ENCODE measurements around the gene MCCC1. TPM values are rescaled to one million over a fixed set of nuclear protein-coding genes. Genes with fewer than 3 reads are reported as not detected.
"Not testable (repeated sequence)": the region's sequence is repeated elsewhere in the genome, so short reads cannot be mapped to it uniquely, and the experiment has no call there.

The MCCC1 gene
- total RNA-seq, 1 donor from 2014 or later = 24.1 TPM

- Mint-ChIP-seq H3K36me3 (ENCODE audit: low read depth) (peaks cover 26% of the 10 kb centered on the region), H3K27me3 (ENCODE audit: low read depth) (no peaks in the 10 kb centered on the region), H3K9me3 (ENCODE audit: low read depth) (peaks cover 14% of the 10 kb centered on the region), H3K27ac (ENCODE audit: unreplicated experiment) (no peak overlapping the region), H3K4me3 (ENCODE audit: unreplicated experiment) (no peak overlapping the region), H3K4me1 (ENCODE audit: low read depth) (peaks cover 9% of the 10 kb centered on the region)
- DNase-seq (ENCODE audit: low spot score) = no peak
- no peak for TF ChIP-seq CTCF (IDR thresholded peaks at IDR 0.05)
These were observed 24.4 kb downstream of the MCCC1 start for GRCh38 chr3:183074881-183075280.

DNA sequence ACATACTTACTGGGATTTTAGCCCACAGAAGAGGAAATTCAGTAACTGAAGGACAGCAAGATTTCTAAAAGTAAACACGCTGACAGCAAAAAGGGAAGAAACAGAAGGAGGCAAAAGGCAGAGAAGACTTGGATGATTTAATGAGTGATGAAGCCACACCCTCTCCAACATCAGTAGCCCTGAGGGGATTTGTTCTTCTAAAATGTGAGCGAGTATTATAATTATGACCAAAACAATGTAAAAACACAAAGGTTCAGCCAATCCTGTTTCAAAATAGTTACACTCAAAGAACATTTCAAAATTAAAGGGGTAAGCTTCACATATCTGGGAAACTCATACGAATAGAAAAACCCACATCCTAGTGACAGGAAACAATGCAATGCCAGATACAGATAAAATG, 25.0 kb downstream of the MCCC1 start:
- Mint-ChIP-seq H3K27ac (ENCODE audit: unreplicated experiment) (no peak overlapping the region), H3K4me3 (ENCODE audit: unreplicated experiment) (no peak overlapping the region)

GRCh38 chr3:183073839-183074238, 25.5 kb downstream of the MCCC1 start:
- Mint-ChIP-seq H3K36me3 (ENCODE audit: low read depth) (peaks cover 19% of the 10 kb centered on the region), H3K4me3 (ENCODE audit: unreplicated experiment) (no peak overlapping the region), H3K4me1 (ENCODE audit: low read depth) (peaks cover 9% of the 10 kb centered on the region), H3K27ac (ENCODE audit: unreplicated experiment) (no peak overlapping the region), H3K9me3 (ENCODE audit: low read depth) (peaks cover 8% of the 10 kb centered on the region), H3K27me3 (ENCODE audit: low read depth) (no peaks in the 10 kb centered on the region)
- TF ChIP-seq CTCF (IDR thresholded peaks at IDR 0.05) = no peak
- no peak for DNase-seq (ENCODE audit: low spot score)

More for the DNA sequence above, 25.0 kb downstream of the MCCC1 start:
- no peaks in the 10 kb centered on the region for H3K27me3 Mint-ChIP-seq (ENCODE audit: low read depth)
- H3K4me1 Mint-ChIP-seq (ENCODE audit: low read depth) = peaks cover 9% of the 10 kb centered on the region
- peaks cover 23% of the 10 kb centered on the region for H3K36me3 Mint-ChIP-seq (ENCODE audit: low read depth)
- no peak for DNase-seq (ENCODE audit: low spot score)
- no peak for TF ChIP-seq CTCF (IDR thresholded peaks at IDR 0.05)
- H3K9me3 Mint-ChIP-seq (ENCODE audit: low read depth) = peaks cover 12% of the 10 kb centered on the region

DNA sequence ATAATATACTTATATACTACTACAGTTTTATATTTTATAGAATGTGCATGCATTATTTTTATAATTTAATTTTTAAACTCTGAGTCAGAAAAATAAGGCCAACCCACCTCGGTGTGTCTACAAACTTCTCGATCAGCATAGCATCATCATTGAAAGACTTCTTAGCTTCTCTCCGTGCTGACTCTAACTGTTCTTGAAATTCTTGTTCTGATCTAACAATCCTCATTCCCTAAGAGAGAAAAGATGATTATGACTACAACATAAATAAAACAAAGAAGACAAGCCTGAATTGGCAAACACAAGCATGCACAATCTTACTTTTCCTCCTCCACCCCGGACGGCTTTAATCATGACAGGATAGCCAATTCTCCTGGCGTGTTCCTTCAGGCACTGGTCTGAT, 28.4 kb downstream of the MCCC1 start:
- peaks cover 9% of the 10 kb centered on the region for H3K4me1 Mint-ChIP-seq (ENCODE audit: low read depth)
- no peak for TF ChIP-seq CTCF (IDR thresholded peaks at IDR 0.05)
- H3K4me3 Mint-ChIP-seq (ENCODE audit: unreplicated experiment) = no peak overlapping the region
- H3K36me3 Mint-ChIP-seq (ENCODE audit: low read depth) = peaks cover 13% of the 10 kb centered on the region
- DNase-seq (ENCODE audit: low spot score) = no peak
- H3K27me3 Mint-ChIP-seq (ENCODE audit: low read depth) = no peaks in the 10 kb centered on the region
- H3K27ac Mint-ChIP-seq (ENCODE audit: unreplicated experiment) = no peak overlapping the region
- peaks cover 4% of the 10 kb centered on the region for H3K9me3 Mint-ChIP-seq (ENCODE audit: low read depth)

GRCh38 chr3:183069086-183069485, 30.2 kb downstream of the MCCC1 start:
- H3K27me3 Mint-ChIP-seq (ENCODE audit: low read depth) = no peaks in the 10 kb centered on the region
- peaks cover 13% of the 10 kb centered on the region for H3K36me3 Mint-ChIP-seq (ENCODE audit: low read depth)
- no peaks in the 10 kb centered on the region for H3K9me3 Mint-ChIP-seq (ENCODE audit: low read depth)
- no peak overlapping the region for H3K4me3 Mint-ChIP-seq (ENCODE audit: unreplicated experiment)
- no peak overlapping the region for H3K27ac Mint-ChIP-seq (ENCODE audit: unreplicated experiment)
- no peak for TF ChIP-seq CTCF (IDR thresholded peaks at IDR 0.05)
- no peak for DNase-seq (ENCODE audit: low spot score)
- H3K4me1 Mint-ChIP-seq (ENCODE audit: low read depth) = peaks cover 5% of the 10 kb centered on the region

GRCh38 chr3:183066891-183067290, 32.4 kb downstream of the MCCC1 start:
- not testable (repeated sequence) for H3K4me1 Mint-ChIP-seq (ENCODE audit: low read depth); DNase-seq (ENCODE audit: low spot score); H3K27ac Mint-ChIP-seq (ENCODE audit: unreplicated experiment); H3K4me3 Mint-ChIP-seq (ENCODE audit: unreplicated experiment); H3K9me3 Mint-ChIP-seq (ENCODE audit: low read depth); H3K27me3 Mint-ChIP-seq (ENCODE audit: low read depth)
- peaks cover 15% of the 10 kb centered on the region for H3K36me3 Mint-ChIP-seq (ENCODE audit: low read depth)

Measured in chondrocyte (in vitro differentiated cells).